Natural killer cell (primary cell): ENCODE measurements around the gene YAE1. TPM values are rescaled to one million over a fixed set of nuclear protein-coding genes. Genes with fewer than 3 reads are reported as not detected.

Source experiments
- ATAC-seq, 3 donors: fragments of 150-1000 bp in 2 of 3; fragments of 200-7000 bp in 1 of 3; cut with Tn5 transposase; 1 replicate in 1 of 3; 2 replicates in 2 of 3; pipeline ENCODE4 v1.10.0; 2021; ENCODE audit warnings: mild to moderate bottlenecking in 2 of 3, moderate library complexity in 2 of 3
- DNase-seq, 2 donors: peaks; one replicate each; pipeline versions ENCODE4 v3.0.0 to v3.0.0-alpha.2; 2013 to 2021; ENCODE audit warnings: mixed read lengths in 1 of 2
- H3K27ac ChIP-seq: one replicate; pipeline ENCODE4 v1.5.1; 2013; ENCODE audit warnings: mild to moderate bottlenecking, low read length
- H3K27me3 ChIP-seq: one replicate; pipeline ENCODE4 v1.6.1; 2013; ENCODE audit warnings: low read length; ENCODE audit not compliant: control insufficient read depth, insufficient read depth
- H3K36me3 ChIP-seq: one replicate; pipeline ENCODE4 v1.6.1; 2013; ENCODE audit warnings: low read length; ENCODE audit not compliant: control insufficient read depth, insufficient read depth
- H3K4me1 ChIP-seq: one replicate; pipeline ENCODE4 v1.6.1; 2013; ENCODE audit warnings: low read length; ENCODE audit not compliant: control insufficient read depth, insufficient read depth
- H3K4me3 ChIP-seq: one replicate; pipeline ENCODE4 v1.5.1; 2013; ENCODE audit warnings: low read length
- H3K9me3 ChIP-seq: one replicate; pipeline ENCODE4 v1.6.1; 2013; ENCODE audit warnings: low read length; ENCODE audit not compliant: control insufficient read depth, insufficient read depth
- H3K27ac Mint-ChIP-seq, 2 donors: one replicate each; pipeline ENCODE4 v1.8.0; 2022; ENCODE audit warnings: mild to moderate bottlenecking in 2 of 2, mixed read lengths in 2 of 2, moderate library complexity in 1 of 2
- H3K27me3 Mint-ChIP-seq, 2 donors: one replicate each; pipeline ENCODE4 v1.8.0; 2022; ENCODE audit warnings: low read depth in 2 of 2, mixed read lengths in 2 of 2
- H3K36me3 Mint-ChIP-seq: one replicate; pipeline ENCODE4 v1.8.0; 2022; ENCODE audit warnings: mixed read lengths
- H3K4me1 Mint-ChIP-seq, 2 donors: one replicate each; pipeline ENCODE4 v1.8.0; 2022; ENCODE audit warnings: mixed read lengths in 2 of 2
- H3K4me3 Mint-ChIP-seq: one replicate; pipeline ENCODE4 v1.8.0; 2022; ENCODE audit warnings: mild to moderate bottlenecking, moderate library complexity, mixed read lengths
- H3K9me3 Mint-ChIP-seq, 2 donors: one replicate each; pipeline ENCODE4 v1.8.0; 2022; ENCODE audit warnings: mixed read lengths in 2 of 2
- CTCF ChIP-seq: fragments of 200-600 bp; IDR thresholded peaks from one replicate; pipeline ENCODE4 v1.8.0; 2022; ENCODE audit warnings: antibody characterized with exemption
- WGBS: methylation state at CpG from one replicate; pipeline ENCODE4 v1.1.7; 2013; ENCODE audit warnings: missing lambda C conversion rate; ENCODE audit not compliant: insufficient coverage; 5-methylcytosine and 5-hydroxymethylcytosine counted together
- intact Hi-C: fragments of 100-400 bp; cut with micrococcal nuclease; formaldehyde crosslinking; loops from one replicate; pipeline ENCODE4 v1.14.2; 2022
- total RNA-seq, 4 donors: library from RNA; stranded (reverse); fragments of 120-200 nt in 1 of 4; gene quantifications; one replicate each; pipeline versions ENCODE4 v1.2.3 to v1.2.4, GENCODE V29; 2013 to 2022

Gene YAE1
- total RNA-seq, 3 donors from 2014 or later (not counting 1 experiment from before 2014, with no cell fraction given): 3.1 to 5.1 (median 3.4) TPM

DNA sequence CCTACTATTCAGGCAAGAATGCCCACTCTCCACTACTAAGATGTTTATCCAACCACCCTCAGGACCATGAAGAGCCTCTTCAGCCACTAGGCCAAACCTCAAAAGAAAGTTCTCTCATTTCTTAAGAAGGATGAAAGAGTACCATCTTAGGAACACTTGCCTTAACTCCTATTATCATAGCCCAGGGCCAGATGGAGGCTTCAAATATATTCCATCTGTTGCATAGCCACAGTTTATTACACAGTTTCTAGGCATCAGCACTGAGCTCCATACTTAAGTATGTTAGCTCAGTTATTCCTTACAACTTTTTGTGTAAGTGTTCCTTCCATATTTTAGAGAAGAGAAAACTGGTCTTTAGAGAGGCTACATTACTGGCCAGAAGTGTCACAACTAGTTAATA is 37.4 kb upstream of the YAE1 start:
- no peak overlapping the region for H3K4me3 Mint-ChIP-seq
- Histone ChIP-seq H3K27ac (no peak overlapping the region), H3K4me1 (no peaks in the 10 kb centered on the region), H3K4me3 (no peak overlapping the region), H3K27me3 (no peaks in the 10 kb centered on the region), H3K36me3 (no peaks in the 10 kb centered on the region), H3K9me3 (no peaks in the 10 kb centered on the region)
- no peaks in the 10 kb centered on the region for H3K36me3 Mint-ChIP-seq
- no peak for ATAC-seq
- no peak overlapping the region for H3K27ac Mint-ChIP-seq
- H3K27me3 Mint-ChIP-seq: peaks cover 9 to 10% of the 10 kb centered on the region in 2 donors
- DNase-seq: no peak
- intact Hi-C loops: no loop called here
- H3K9me3 Mint-ChIP-seq: no peaks in the 10 kb centered on the region
- H3K4me1 Mint-ChIP-seq: no peaks in the 10 kb centered on the region
- TF ChIP-seq CTCF: no peak

DNA sequence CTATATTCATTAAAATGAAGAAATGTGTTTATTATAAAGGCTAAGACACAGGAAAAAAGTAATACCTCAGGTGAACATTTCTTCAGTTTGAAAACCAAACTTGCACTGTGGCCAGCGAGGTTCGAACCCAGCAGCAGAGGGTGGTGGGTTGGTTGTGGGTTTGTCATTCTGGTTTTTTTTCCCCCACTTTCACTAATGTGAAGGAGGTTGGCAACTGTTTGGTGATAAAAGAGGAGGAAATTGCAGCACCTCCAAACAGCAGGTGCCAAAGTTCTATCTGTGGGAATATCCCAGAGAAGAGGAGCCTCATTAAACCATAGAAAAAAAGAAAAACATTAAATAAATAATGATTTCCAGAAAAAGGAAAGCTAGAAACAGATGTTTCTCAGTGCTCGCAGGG is 36.6 kb upstream of the YAE1 start:
- no peak overlapping the region for H3K4me3 ChIP-seq
- WGBS: 46% methylated on average over 3 of the region's 3 CpGs
- Mint-ChIP-seq H3K4me3 (no peak overlapping the region), H3K9me3 (no peaks in the 10 kb centered on the region), H3K27me3 (peaks cover 9 to 10% of the 10 kb centered on the region in 2 donors), H3K27ac (no peak overlapping the region), H3K36me3 (no peaks in the 10 kb centered on the region), H3K4me1 (no peaks in the 10 kb centered on the region)
- no peak overlapping the region for H3K27ac ChIP-seq
- no peak for DNase-seq
- H3K4me1 ChIP-seq: no peaks in the 10 kb centered on the region
- TF ChIP-seq CTCF: no peak
- no peaks in the 10 kb centered on the region for H3K27me3 ChIP-seq
- no peaks in the 10 kb centered on the region for H3K36me3 ChIP-seq
- intact Hi-C loops: no loop called here
- no peak for ATAC-seq
- H3K9me3 ChIP-seq: no peaks in the 10 kb centered on the region

DNA sequence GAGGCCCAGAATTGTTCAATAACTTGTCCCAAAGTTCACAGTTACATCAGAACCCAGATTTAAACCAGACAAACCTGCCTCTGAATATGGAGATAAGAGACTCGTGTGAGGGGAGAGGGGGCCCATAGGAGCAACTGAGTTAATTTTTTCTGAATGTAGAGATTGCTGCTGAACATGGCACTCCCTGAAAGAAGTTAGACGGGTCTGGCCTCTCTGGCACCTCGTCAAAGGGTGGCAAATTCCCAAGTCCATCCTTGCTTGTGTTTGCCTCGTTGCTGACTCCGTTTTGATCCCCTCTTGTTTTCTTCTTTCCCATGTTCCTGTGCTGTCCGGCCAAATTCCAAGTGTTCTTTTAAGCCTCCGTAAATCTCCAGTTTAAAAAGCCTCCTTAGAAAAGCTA is 35.2 kb upstream of the YAE1 start:
- ATAC-seq: no peak
- Mint-ChIP-seq H3K4me1 (no peaks in the 10 kb centered on the region), H3K36me3 (no peaks in the 10 kb centered on the region), H3K27me3 (peaks cover 7 to 9% of the 10 kb centered on the region in 2 donors), H3K4me3 (no peak overlapping the region), H3K27ac (no peak overlapping the region), H3K9me3 (no peaks in the 10 kb centered on the region)
- Histone ChIP-seq H3K4me3 (no peak overlapping the region), H3K9me3 (no peaks in the 10 kb centered on the region), H3K4me1 (no peaks in the 10 kb centered on the region), H3K36me3 (no peaks in the 10 kb centered on the region), H3K27ac (no peak overlapping the region), H3K27me3 (no peaks in the 10 kb centered on the region)
- WGBS: 86% methylated on average over 7 of the region's 7 CpGs
- no peak for TF ChIP-seq CTCF
- no peak for DNase-seq
- intact Hi-C loops: no loop called here

DNA sequence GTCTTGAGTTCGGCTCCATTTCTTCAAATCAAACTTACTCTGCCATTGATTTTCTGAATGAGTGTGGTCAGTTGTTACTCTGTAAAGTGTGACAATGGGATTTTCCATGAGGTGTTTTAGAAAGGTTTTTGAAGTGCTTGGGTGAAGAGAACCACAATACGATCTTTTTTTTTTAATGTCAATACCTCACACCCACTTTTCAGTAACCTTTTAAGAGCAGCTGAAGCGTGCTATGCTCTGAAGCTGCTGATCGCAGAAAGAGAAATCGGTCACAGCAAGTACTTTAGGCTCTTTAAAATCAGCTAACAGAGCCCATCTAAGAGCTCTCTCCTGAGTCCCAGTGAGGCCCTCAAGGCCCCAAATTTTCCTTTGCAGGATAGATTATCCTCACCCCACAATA is 34.4 kb upstream of the YAE1 start:
- ATAC-seq (no peak), DNase-seq (no peak)
- TF ChIP-seq CTCF: no peak
- no peak overlapping the region for H3K27ac ChIP-seq
- no peaks in the 10 kb centered on the region for H3K9me3 ChIP-seq
- Mint-ChIP-seq H3K4me1 (no peaks in the 10 kb centered on the region), H3K27ac (no peak overlapping the region), H3K36me3 (no peaks in the 10 kb centered on the region), H3K4me3 (no peak overlapping the region), H3K9me3 (no peaks in the 10 kb centered on the region), H3K27me3 (peaks cover 6 to 7% of the 10 kb centered on the region in 2 donors)
- intact Hi-C loops: no loop called here
- no peaks in the 10 kb centered on the region for H3K27me3 ChIP-seq
- no peaks in the 10 kb centered on the region for H3K4me1 ChIP-seq
- no peak overlapping the region for H3K4me3 ChIP-seq
- WGBS: 73% methylated on average over 4 of the region's 5 CpGs
- no peaks in the 10 kb centered on the region for H3K36me3 ChIP-seq
